ENCODE data around the gene ZFAND4. TPM values are rescaled to one million over a fixed set of nuclear protein-coding genes. Genes with fewer than 3 reads are reported as not detected.

The ZFAND4 gene
- total RNA-seq, 6 experiments from 2014 or later = 3.9 to 4.8 (median 4.3) TPM

- no peak for DNase-seq
- Mint-ChIP-seq H3K4me1 (ENCODE audit: low read depth) (no peaks in the 10 kb centered on the region), H3K9me3 (no peaks in the 10 kb centered on the region), H3K4me3 (no peak overlapping the region), H3K27ac (no peak overlapping the region), H3K36me3 (ENCODE audit: low read depth) (no peaks in the 10 kb centered on the region), H3K27me3 (ENCODE audit: insufficient read depth) (no peaks in the 10 kb centered on the region; the same call in 1 of the 2 replicates)
- no peak for TF ChIP-seq CTCF (IDR thresholded peaks at IDR 0.05)
Measured at GRCh38 chr10:45624724-45625123, 47.8 kb downstream of the ZFAND4 start.

DNA sequence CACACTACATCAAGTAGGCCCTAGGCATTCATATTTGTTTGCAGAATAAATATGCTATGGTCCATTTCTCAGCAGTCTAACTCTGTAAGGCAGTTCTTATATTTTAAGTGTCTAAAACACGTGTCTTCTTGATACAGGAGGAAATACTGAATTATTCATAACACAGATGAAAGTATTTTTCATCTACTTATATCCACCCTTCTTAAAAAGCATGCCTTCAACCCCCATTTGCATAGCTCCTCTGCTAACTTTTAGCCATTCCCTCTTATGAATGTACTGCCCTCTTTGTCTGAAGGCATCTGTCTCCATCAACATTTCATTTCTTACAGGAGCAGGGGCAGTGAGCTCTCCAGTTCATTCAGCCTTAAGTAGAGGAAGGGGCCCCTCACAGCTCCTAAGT, 57.7 kb downstream of the ZFAND4 start:
- no peaks in the 10 kb centered on the region for H3K36me3 Mint-ChIP-seq (ENCODE audit: low read depth)
- H3K27me3 Mint-ChIP-seq (ENCODE audit: insufficient read depth) = no peaks in the 10 kb centered on the region
- no peak for DNase-seq
- no peaks in the 10 kb centered on the region for H3K4me1 Mint-ChIP-seq (ENCODE audit: low read depth)
- no peak overlapping the region for H3K27ac Mint-ChIP-seq
- no peaks in the 10 kb centered on the region for H3K9me3 Mint-ChIP-seq
- no peak for TF ChIP-seq CTCF (IDR thresholded peaks at IDR 0.05)
- H3K4me3 Mint-ChIP-seq = no peak overlapping the region

DNA sequence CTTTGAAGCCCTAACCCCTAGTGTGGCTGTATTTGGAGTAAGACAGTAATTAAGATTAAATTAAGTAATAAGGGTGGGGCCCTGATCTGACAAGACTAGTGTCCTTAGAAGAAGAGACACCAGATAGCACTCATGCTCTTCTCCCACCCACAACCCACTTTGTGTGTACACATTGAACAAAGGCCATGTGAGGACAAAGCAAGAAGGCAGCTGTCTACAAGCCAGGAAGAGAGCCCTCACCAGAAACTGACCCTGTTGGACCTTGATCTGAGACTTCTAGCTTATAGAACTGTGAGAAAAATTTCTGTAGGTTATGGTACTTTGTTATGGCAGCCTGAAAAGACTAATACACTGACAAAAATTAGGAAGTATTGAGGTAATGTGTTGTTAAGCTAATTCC, 59.8 kb downstream of the ZFAND4 start:
- Mint-ChIP-seq H3K9me3 (no peaks in the 10 kb centered on the region), H3K36me3 (ENCODE audit: low read depth) (no peaks in the 10 kb centered on the region), H3K4me3 (no peak overlapping the region), H3K27me3 (ENCODE audit: insufficient read depth) (no peaks in the 10 kb centered on the region), H3K4me1 (ENCODE audit: low read depth) (no peaks in the 10 kb centered on the region), H3K27ac (no peak overlapping the region)
- no peak for DNase-seq
- TF ChIP-seq CTCF (IDR thresholded peaks at IDR 0.05) = no peak

DNA sequence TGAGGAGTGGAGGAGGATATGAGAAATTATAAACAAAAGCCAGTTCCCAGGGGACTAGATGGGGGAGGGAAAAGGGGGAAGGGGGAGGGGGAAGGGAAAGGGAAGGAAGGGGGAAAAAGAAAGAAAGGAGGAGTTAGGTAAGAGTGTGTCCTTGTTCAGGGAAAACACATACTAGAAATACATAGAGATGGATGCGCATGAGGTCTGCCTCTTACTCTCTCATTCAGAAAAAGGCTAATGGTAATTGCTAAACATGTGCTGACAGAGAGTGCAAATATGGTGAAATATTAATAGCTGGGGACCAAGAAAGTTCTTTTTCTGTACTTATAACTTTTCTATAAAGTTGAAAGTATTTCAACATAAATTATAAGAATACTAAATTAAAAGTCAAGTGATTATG, 64.5 kb downstream of the ZFAND4 start:
- Mint-ChIP-seq H3K36me3 (ENCODE audit: low read depth) (no peaks in the 10 kb centered on the region), H3K27me3 (ENCODE audit: insufficient read depth) (no peaks in the 10 kb centered on the region), H3K4me3 (no peak overlapping the region), H3K27ac (no peak overlapping the region), H3K4me1 (ENCODE audit: low read depth) (no peaks in the 10 kb centered on the region), H3K9me3 (no peaks in the 10 kb centered on the region)
- DNase-seq = no peak
- TF ChIP-seq CTCF (IDR thresholded peaks at IDR 0.05) = no peak

- no peaks in the 10 kb centered on the region for H3K36me3 Mint-ChIP-seq (ENCODE audit: low read depth)
- no peak overlapping the region for H3K4me3 Mint-ChIP-seq
- no peaks in the 10 kb centered on the region for H3K27me3 Mint-ChIP-seq (ENCODE audit: insufficient read depth)
- DNase-seq = no peak
- H3K9me3 Mint-ChIP-seq = no peaks in the 10 kb centered on the region
- no peak for TF ChIP-seq CTCF (IDR thresholded peaks at IDR 0.05)
- peaks cover 2% of the 10 kb centered on the region for H3K4me1 Mint-ChIP-seq (ENCODE audit: low read depth)
- H3K27ac Mint-ChIP-seq = no peak overlapping the region
Measured at GRCh38 chr10:45607276-45607675, 65.3 kb downstream of the ZFAND4 start.

GRCh38 chr10:45602836-45603235, 69.7 kb downstream of the ZFAND4 start:
- TF ChIP-seq CTCF (IDR thresholded peaks at IDR 0.05) = no peak
- H3K9me3 Mint-ChIP-seq = no peaks in the 10 kb centered on the region
- no peak overlapping the region for H3K27ac Mint-ChIP-seq
- peaks cover 9% of the 10 kb centered on the region for H3K27me3 Mint-ChIP-seq (ENCODE audit: insufficient read depth)
- DNase-seq = no peak
- H3K4me3 Mint-ChIP-seq = no peak overlapping the region
- H3K4me1 Mint-ChIP-seq (ENCODE audit: low read depth) = peaks cover 8% of the 10 kb centered on the region
- no peaks in the 10 kb centered on the region for H3K36me3 Mint-ChIP-seq (ENCODE audit: low read depth)

Measured in HFFc6 (cell line).